Choroid plexus epithelial cell (primary cell): ENCODE data around the gene CYP21A2.
"Not testable (repeated sequence)": the region's sequence is repeated elsewhere in the genome, so short reads cannot be mapped to it uniquely, and the experiment has no call there.

Experiments used
- DNase-seq: peaks from one replicate; pipeline ENCODE4 v3.0.0-alpha.2; 2010; ENCODE audit warnings: low read depth
- H3K4me3 ChIP-seq: 2 replicates; pipeline ENCODE4 v1.5.1; 2011; ENCODE audit warnings: low read depth, mild to moderate bottlenecking, control low read depth, low read length, moderate library complexity
- CTCF ChIP-seq: conservative IDR thresholded peaks from 2 replicates; pipeline ENCODE4 v1.5.1; 2011; ENCODE audit warnings: low read depth, mild to moderate bottlenecking, control low read depth, inconsistent platforms, low read length, moderate library complexity

Gene CYP21A2

GRCh38 chr6:32050562-32050961, 12.3 kb downstream of the CYP21A2 start:
- no peak for TF ChIP-seq CTCF
- H3K4me3 ChIP-seq, result no peak overlapping the region
- DNase-seq, result no peak

GRCh38 chr6:32052626-32053025, 14.4 kb downstream of the CYP21A2 start:
- not testable (repeated sequence) for H3K4me3 ChIP-seq, DNase-seq

GRCh38 chr6:32053314-32053713, 15.1 kb downstream of the CYP21A2 start:
- not testable (repeated sequence) for DNase-seq, H3K4me3 ChIP-seq

- not testable (repeated sequence) for DNase-seq, H3K4me3 ChIP-seq
Measured at GRCh38 chr6:32055756-32056155, 17.5 kb downstream of the CYP21A2 start.

- TF ChIP-seq CTCF, result no peak
- DNase-seq, result no peak
- no peak overlapping the region for H3K4me3 ChIP-seq
Measured at GRCh38 chr6:32056254-32056653, 18.0 kb downstream of the CYP21A2 start.

GRCh38 chr6:32057966-32058365, 19.8 kb downstream of the CYP21A2 start:
- no peak overlapping the region for H3K4me3 ChIP-seq
- TF ChIP-seq CTCF, result no peak
- DNase-seq, result no peak

GRCh38 chr6:32058511-32058963, 20.3 kb downstream of the CYP21A2 start:
- no peak for DNase-seq
- no peak for TF ChIP-seq CTCF
- H3K4me3 ChIP-seq, result no peak overlapping the region

GRCh38 chr6:32060966-32061655, 22.9 kb downstream of the CYP21A2 start:
- no peak for DNase-seq
- no peak for TF ChIP-seq CTCF

GRCh38 chr6:32064706-32065105, 26.5 kb downstream of the CYP21A2 start:
- no peak for TF ChIP-seq CTCF
- no peak for DNase-seq
- H3K4me3 ChIP-seq, result no peak overlapping the region

More at GRCh38 chr6:32060966-32061655, 22.9 kb downstream of the CYP21A2 start:
- H3K4me3 ChIP-seq, result no peak overlapping the region

- not testable (repeated sequence) for H3K4me3 ChIP-seq, DNase-seq
Measured at GRCh38 chr6:32067521-32067920, 29.3 kb downstream of the CYP21A2 start.

- DNase-seq, H3K4me3 ChIP-seq: not testable (repeated sequence)
Measured at GRCh38 chr6:32068315-32068714, 30.1 kb downstream of the CYP21A2 start.
